ENCODE results near the gene RGS9BP.

- TF ChIP-seq CTCF (IDR thresholded peaks at IDR 0.05; ENCODE audit: insufficient read depth, low read length, poor library complexity, severe bottlenecking) (no peak), EZH2phosphoT487 (conservative IDR thresholded peaks at IDR 0.05; ENCODE audit: low read length) (no peak)
These were observed 17.1 kb upstream of the RGS9BP start for GRCh38 chr19:32658527-32658926.

Measured in SU-DHL-6 (cell line).